Transverse colon (tissue), 4 donors: Measurements from ENCODE around the gene ZNF438.

Experiments used
- CTCF ChIP-seq, 5 experiments: fragments of 200-600 bp in 3 of 5; fragments of 450-650 bp in 2 of 5; sonication (generic) in 3 of 5; IDR thresholded peaks; 1 replicate in 2 of 5; 2 replicates in 3 of 5; pipeline ENCODE4 v1.5.1; 2016 to 2017; ENCODE audit warnings: antibody characterized with exemption in 5 of 5, inconsistent platforms in 3 of 5, mild to moderate bottlenecking in 2 of 5, moderate library complexity in 1 of 5
- EP300 ChIP-seq: sonication (generic); formaldehyde crosslinking; IDR thresholded peaks from one replicate; pipeline ENCODE4 v1.6.1; 2017; ENCODE audit warnings: antibody characterized with exemption, low read depth
- POLR2A ChIP-seq: fragments of 450-650 bp; IDR thresholded peaks from one replicate; pipeline ENCODE4 v1.6.1; 2016; ENCODE audit warnings: antibody characterized with exemption, mild to moderate bottlenecking, moderate library complexity
- POLR2AphosphoS5 ChIP-seq, 3 donors: sonication (generic); formaldehyde crosslinking; IDR thresholded peaks; one replicate each; pipeline ENCODE4 v1.6.1; 2016; ENCODE audit warnings: antibody characterized with exemption in 3 of 3

GRCh38 chr10:30917067-30917466 lies 114.6 kb downstream of the ZNF438 start:
- TF ChIP-seq CTCF (IDR thresholded peaks at IDR 0.05) (no peak), POLR2AphosphoS5 (IDR thresholded peaks at IDR 0.05) (no peak), EP300 (no peak), POLR2A (no peak)
